ENCODE measurements around the gene MRPL55.
A peak's percentile ranks its signal among the peaks of the same experiment; 100 is the strongest.

The MRPL55 gene

GRCh38 chr1:228120857-228121489 lies 11.9 kb upstream of the MRPL55 start:
- DNase-seq: no peak

- no peak for DNase-seq
Observed at GRCh38 chr1:228120351-228120750, 11.3 kb upstream of the MRPL55 start.

GRCh38 chr1:228118040-228118439 lies 8.9 kb upstream of the MRPL55 start:
- DNase-seq: no peak

GRCh38 chr1:228117335-228117734 lies 8.2 kb upstream of the MRPL55 start:
- DNase-seq: no peak

GRCh38 chr1:228114827-228115226 lies 5.7 kb upstream of the MRPL55 start:
- no peak for DNase-seq

GRCh38 chr1:228112617-228113016 lies 3.5 kb upstream of the MRPL55 start:
- no peak for DNase-seq

GRCh38 chr1:228112167-228112566 lies 3.1 kb upstream of the MRPL55 start:
- DNase-seq: no peak

- DNase-seq: peak; percentile 32 to 52
Observed at GRCh38 chr1:228111315-228111714, 2.2 kb upstream of the MRPL55 start.

GRCh38 chr1:228110556-228110955 lies 1.5 kb upstream of the MRPL55 start:
- no peak for DNase-seq

- no peak for DNase-seq
Observed at GRCh38 chr1:228109962-228110488, 926 bp upstream of the MRPL55 start.

GRCh38 chr1:228108742-228109072 lies 392 bp downstream of the MRPL55 start:
- DNase-seq: no peak

GRCh38 chr1:228108055-228108690 lies 926 bp downstream of the MRPL55 start:
- peak; percentile 54 to 78 for DNase-seq

- no peak for DNase-seq
Observed at GRCh38 chr1:228107636-228108035, 1.5 kb downstream of the MRPL55 start.

- DNase-seq: no peak
Observed at GRCh38 chr1:228106800-228107054, 2.4 kb downstream of the MRPL55 start.

- DNase-seq: no peak
Observed at GRCh38 chr1:228105996-228106799, 2.9 kb downstream of the MRPL55 start.

GRCh38 chr1:228105270-228105995 lies 3.7 kb downstream of the MRPL55 start:
- DNase-seq: no peak

GRCh38 chr1:228104526-228105269 lies 4.4 kb downstream of the MRPL55 start:
- DNase-seq: no peak

- DNase-seq: peak; percentile 96
Observed at GRCh38 chr1:228102791-228103620, 6.1 kb downstream of the MRPL55 start, which contains the start of gene C1orf35. Gene C1orf35, minus strand, starts transcription at chr1:228103325. Its CDS starts 98 bp downstream, at chr1:228103227.

- DNase-seq: peak in 1 of 2 donors; percentile 36
Observed at GRCh38 chr1:228101994-228102790, 6.9 kb downstream of the MRPL55 start.

GRCh38 chr1:228101614-228101993 lies 7.5 kb downstream of the MRPL55 start:
- DNase-seq: no peak

Data from inflammatory macrophage (primary cell).